SH-SY5Y (cell line): ENCODE results near the gene NLGN2.

Experiments
- GATA2 ChIP-seq: IDR thresholded peaks from 2 replicates; pipeline ENCODE4 v1.6.1; 2011; ENCODE audit warnings: mild to moderate bottlenecking, low read depth, low read length
- GATA3 ChIP-seq: IDR thresholded peaks from 2 replicates; pipeline ENCODE4 v1.6.1; 2011; ENCODE audit warnings: low read depth, mild to moderate bottlenecking, low read length, moderate library complexity

GRCh38 chr17:7380855-7381683, 26.6 kb upstream of the NLGN2 start, which contains the start of gene TNK1:
- no peak for TF ChIP-seq GATA3
- TF ChIP-seq GATA2 = no peak
